ENCODE data around the gene KCNG2.

GRCh38 chr18:79916128-79916494, 118.4 kb downstream of the KCNG2 start:
- no peak for TF ChIP-seq POLR2A (IDR thresholded peaks at IDR 0.05)
- TF ChIP-seq, protein P1, sequence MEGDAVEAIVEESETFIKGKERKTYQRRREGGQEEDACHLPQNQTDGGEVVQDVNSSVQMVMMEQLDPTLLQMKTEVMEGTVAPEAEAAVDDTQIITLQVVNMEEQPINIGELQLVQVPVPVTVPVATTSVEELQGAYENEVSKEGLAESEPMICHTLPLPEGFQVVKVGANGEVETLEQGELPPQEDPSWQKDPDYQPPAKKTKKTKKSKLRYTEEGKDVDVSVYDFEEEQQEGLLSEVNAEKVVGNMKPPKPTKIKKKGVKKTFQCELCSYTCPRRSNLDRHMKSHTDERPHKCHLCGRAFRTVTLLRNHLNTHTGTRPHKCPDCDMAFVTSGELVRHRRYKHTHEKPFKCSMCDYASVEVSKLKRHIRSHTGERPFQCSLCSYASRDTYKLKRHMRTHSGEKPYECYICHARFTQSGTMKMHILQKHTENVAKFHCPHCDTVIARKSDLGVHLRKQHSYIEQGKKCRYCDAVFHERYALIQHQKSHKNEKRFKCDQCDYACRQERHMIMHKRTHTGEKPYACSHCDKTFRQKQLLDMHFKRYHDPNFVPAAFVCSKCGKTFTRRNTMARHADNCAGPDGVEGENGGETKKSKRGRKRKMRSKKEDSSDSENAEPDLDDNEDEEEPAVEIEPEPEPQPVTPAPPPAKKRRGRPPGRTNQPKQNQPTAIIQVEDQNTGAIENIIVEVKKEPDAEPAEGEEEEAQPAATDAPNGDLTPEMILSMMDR (IDR thresholded peaks at IDR 0.05), result no peak

Measured in gastroesophageal sphincter (tissue), 3 donors.